NCI-H2196 treated with DMSO at 0.1 percent for 48 hours (cell line): Measurements from ENCODE around the gene H19.

ENCODE experiments used
- DNase-seq: peaks from one replicate; lab custom pipeline; 2025; ENCODE audit not compliant: unreplicated experiment; lab: John Stamatoyannopoulos, UW

Gene H19

GRCh38 chr11:1983601-1983961, 14.1 kb downstream of the H19 start:
- no peak for DNase-seq

GRCh38 chr11:1982873-1983600, 14.6 kb downstream of the H19 start:
- DNase-seq, result no peak

GRCh38 chr11:1979607-1980006, 18.0 kb downstream of the H19 start:
- no peak for DNase-seq

GRCh38 chr11:1978720-1979473, 18.7 kb downstream of the H19 start:
- no peak for DNase-seq

DNA sequence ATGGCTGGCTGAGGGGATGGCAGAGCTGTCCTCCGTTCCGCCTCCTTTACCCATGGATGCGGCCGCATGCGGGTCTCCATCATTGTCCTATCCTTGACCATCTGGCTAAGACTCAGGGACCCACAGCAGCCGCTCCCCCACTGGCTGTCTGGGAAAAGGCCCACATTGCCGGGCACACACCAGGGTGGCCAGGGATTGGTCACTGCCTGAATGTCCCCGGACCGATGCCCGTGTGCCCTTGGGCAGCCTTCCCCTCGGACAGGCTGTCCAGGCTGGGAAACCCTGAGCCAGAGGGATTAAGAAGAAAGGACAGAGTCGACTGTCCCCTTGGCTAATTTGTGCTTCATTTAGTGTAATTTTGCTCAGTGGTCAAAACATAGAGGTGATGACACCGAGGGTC, 22.5 kb downstream of the H19 start:
- no peak for DNase-seq

DNA sequence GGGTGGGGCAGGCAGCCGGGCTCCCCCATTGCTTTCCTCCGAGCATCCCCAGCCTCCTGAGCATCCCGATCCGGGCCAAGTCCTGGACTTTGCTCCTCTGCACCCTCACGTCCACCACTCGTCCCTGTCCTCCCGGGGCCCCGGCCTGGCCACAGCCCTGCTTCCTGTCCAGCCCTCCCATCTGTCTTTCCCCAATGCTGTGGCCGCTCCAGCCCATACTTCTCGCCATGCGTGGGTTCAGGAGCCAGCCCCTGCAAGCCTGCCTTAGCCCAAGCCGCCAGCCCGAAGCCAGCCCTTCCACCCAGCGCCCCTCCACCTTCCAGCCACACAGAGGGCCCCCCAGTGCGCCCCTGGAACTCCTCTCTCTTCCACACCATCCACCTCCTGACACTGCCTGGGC, 26.7 kb downstream of the H19 start:
- DNase-seq, result no peak

GRCh38 chr11:1969776-1970175, 27.9 kb downstream of the H19 start:
- DNase-seq, result no peak

DNA sequence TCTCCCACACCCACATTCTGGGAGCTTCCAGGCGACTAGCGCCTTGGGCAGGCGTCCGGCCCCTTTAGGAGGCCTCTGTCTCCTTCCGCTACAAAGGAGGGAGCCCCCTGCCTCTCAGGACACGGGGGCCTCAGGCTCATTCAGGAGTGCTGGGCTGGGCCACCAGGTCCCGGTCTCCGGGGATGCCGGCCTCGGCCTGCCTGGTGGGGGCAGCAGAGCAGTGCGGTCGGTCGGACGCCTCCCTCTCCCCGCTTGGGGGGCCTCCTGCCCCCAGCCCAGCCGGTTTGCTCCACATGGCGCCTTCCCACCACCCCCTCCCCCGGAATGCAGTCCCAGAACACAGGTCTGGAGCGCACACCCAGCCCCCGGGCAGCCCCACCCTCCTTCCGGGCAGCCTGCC, 28.6 kb downstream of the H19 start:
- no peak for DNase-seq

DNA sequence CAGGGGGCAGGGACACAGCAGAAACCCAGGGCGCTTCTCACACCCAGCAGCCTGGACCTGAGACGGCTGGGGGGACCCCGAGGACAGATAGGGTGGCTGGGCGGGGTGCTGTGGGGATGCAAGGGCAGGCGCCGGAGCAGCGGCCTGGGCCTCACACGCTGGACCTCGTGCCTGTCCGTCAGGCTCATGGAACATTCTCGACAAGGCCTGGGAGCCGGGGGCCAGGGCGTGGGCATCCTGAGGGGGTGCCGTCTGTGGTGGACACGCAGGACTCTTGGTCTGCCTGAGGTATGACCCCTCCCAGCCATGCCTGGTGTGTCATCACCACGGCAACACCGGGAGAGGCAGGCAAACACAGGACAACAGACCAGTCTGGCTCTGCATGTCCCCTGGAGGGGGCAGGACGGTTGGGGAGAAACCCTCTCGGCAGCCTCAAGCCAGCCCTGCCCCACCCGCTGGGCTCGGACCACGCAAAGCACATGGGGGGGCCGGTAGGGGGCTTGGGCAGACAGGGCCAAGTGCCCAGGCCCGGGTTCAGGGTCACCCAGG, 29.1 kb downstream of the H19 start:
- DNase-seq, result no peak

- DNase-seq, result no peak
Measured at GRCh38 chr11:1967641-1968225, 29.9 kb downstream of the H19 start.

DNA sequence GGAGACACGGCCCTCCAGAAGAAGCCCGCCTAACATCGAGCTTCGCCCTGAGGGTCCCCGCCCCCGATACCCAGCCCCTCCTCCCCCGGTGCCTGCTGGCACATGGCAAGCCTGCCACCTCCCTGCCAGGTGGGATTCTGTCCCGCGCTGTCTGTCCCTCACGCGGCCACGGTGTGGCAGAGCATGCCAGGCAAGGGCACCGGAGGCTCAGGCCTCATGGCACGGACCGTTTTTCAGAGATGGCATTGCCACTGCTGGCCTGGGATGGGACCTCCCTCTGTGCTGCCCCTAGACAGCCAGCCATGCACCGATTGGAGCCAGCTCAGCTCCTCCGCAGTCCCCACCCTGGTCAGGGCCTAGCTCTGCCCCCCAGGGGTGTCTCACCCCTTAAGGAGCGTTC, 31.1 kb downstream of the H19 start:
- no peak for DNase-seq

DNA sequence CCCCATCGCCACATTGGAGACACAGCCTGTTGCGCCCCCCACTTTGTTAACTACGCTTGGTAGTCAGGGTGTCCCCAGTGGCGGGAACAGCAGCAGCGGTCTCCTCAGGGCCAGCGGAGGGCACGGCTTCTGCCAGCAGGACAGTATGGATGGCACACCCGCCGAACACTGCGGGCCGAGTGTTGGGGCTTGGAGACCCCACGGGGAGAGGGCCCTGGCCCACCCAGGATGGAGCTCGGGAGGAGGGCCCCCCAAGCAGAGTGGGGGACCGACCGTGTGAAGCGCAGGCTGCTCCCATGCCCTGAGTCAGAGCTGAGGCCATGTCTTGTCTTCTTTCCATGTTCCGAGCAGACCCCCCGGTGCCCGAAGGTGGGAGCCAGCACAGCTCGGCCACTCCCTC, 32.7 kb downstream of the H19 start:
- no peak for DNase-seq

- no peak for DNase-seq
Measured at GRCh38 chr11:1964348-1964747, 33.3 kb downstream of the H19 start.

DNA sequence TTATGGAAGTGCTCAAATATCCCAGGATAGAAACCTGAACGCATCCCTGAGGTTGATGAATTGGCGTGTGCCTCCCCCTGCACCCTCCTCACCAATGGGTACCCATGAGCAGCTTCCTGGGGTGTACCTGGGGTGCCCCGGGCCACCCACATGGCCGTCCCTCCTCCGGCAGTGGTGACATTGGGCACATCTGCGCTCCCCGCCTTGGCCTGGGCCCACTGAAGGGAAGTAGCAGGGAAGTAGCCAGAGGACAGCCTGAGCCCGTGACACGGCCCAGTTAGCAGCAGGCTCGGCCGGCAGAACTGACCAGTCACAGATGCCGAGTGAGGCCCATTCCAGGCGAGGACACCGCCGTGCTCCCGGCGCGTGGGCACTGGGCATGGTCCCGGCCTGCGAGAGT, 33.8 kb downstream of the H19 start:
- no peak for DNase-seq

GRCh38 chr11:1959786-1960185, 37.9 kb downstream of the H19 start:
- no peak for DNase-seq

GRCh38 chr11:1958367-1958766, 39.3 kb downstream of the H19 start:
- no peak for DNase-seq

- DNase-seq, result no peak
Measured at GRCh38 chr11:1953489-1954266, 44.0 kb downstream of the H19 start.

- no peak for DNase-seq
Measured at GRCh38 chr11:1952806-1953482, 44.7 kb downstream of the H19 start.

- DNase-seq, result no peak
Measured at GRCh38 chr11:1949922-1950321, 47.7 kb downstream of the H19 start.

GRCh38 chr11:1949302-1949701, 48.3 kb downstream of the H19 start:
- DNase-seq, result no peak

- DNase-seq, result no peak
Measured at GRCh38 chr11:1948389-1948788, 49.3 kb downstream of the H19 start.
